ENCODE measurements around the gene OR2V1. TPM values are rescaled to one million over a fixed set of nuclear protein-coding genes. Genes with fewer than 3 reads are reported as not detected.
"Not testable (repeated sequence)": the region's sequence is repeated elsewhere in the genome, so short reads cannot be mapped to it uniquely, and the experiment has no call there.

OR2V1 gene, protein sequence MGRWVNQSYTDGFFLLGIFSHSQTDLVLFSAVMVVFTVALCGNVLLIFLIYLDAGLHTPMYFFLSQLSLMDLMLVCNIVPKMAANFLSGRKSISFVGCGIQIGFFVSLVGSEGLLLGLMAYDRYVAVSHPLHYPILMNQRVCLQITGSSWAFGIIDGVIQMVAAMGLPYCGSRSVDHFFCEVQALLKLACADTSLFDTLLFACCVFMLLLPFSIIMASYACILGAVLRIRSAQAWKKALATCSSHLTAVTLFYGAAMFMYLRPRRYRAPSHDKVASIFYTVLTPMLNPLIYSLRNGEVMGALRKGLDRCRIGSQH
- not detected for total RNA-seq

DNA sequence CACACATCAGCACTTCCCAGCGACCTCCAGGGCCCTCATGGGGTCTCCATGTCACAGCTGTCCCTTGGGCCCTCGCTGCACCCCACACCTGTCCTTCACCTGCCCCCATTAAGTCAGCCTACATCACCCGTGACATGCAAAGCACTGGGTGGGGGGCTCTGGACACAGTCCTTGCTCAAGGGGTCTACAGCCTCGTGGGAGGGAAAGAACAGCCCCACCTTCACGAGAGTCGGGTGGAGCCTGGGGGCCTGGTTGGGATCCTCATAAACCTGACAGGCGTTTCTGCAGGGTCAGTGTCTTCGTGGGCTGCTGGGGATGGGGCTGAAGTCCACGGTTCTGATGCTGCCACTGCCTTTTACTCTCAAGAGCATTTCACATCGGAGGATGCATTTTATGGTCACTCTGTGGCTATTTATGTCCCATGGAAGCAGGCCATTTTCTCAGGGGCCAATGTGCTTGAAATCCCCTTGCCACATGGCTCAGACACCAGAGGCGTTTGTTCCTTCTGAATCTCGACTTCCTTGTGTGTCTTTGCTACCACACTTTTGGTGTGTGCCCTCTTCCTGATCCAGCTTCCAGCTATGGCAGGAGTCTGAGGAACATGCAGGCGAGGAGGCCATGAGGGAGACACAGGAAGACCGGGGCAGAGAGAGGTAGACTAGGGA is at the start of gene OR2V1:
Gene OR2V1, minus strand, starts transcription at position 338 of the 665 bp plus-strand sequence. CDS start 5,865 bp downstream, outside the sequence.
- DNase-seq (ENCODE audit: low spot score): no peak

DNA sequence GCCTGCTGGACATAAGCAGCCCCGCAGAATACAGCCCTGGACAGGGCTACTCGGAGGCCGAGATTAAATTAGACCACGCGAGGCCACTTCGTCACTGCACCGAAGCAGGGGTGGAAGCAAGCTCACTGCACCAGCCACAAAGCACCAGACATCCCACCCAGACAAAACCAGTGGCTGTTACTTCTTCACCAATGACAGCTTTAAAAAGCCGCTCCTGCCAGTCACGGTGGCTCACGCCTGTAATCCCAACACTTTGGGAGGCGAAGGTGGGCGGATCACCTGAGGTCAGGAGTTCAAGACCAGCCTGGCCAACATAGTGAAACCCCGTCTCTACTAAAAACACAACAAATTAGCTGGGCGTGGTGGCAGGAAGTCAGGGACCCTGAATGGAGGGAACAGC is 46.6 kb upstream of the OR2V1 start:
- DNase-seq (ENCODE audit: low spot score): not testable (repeated sequence)

- DNase-seq (ENCODE audit: low spot score): no peak
These were observed 45.4 kb upstream of the OR2V1 start for GRCh38 chr5:181176254-181176952.

DNA sequence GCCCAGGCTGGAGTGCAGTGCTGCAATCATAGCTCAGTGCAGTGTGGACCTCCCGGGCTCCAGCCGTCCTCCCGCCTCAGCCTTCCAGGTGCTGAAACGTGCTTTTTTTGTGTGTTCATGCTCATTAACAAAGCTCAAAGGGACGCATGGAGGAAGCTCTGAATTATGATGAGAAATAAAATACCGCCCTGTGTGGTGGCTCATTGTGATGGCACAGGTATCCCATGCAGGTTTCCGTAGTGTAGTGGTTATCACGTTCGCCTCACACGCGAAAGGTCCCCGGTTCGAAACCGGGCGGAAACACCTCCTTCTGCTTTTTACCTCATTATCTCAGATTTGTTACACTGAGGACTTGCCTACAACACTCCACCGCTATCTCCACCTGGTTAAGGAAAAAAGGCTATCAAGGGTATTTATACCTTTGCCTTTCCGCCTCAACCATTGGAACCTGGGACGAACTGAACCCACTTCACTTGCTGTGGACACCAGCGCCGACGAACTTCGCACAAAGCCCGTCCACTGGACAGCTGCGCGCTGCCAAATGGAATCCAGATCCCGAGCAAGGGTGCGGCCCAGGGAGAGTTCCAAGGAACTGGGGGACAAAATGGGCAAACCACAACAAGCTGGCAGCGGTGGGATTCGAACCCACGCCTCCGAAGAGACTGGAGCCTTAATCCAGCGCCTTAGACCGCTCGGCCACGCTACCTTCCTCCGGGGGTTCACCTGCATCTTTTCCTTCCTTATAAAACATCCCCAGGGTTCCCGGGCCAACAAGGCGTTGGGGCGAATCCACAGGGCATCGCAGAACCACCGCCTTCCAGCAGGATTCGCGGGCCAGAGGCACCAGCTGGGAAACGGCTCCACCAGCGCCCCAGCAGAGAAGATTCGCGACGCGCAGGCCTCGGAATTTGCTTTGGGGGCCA is 42.7 kb upstream of the OR2V1 start:
- DNase-seq (ENCODE audit: low spot score): no peak

DNA sequence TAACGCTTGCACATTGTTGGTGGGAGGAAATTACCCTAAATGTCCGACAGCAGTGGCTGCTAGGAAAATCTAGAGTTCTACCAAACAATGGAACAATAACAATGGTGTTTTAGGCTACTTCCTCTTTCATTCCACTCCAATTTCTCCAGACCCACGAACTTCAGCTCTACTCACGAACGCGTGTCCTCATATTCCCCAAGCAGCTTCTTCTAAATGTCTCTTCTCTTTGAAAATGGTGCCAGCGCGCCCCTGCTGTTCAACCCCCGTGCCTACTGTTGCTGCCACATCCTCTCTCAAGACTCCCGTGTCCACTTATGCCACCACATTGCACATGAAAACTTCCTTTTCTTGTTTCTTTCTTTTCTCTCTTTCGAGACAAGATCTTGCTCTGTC is 42.1 kb upstream of the OR2V1 start:
- DNase-seq (ENCODE audit: low spot score): no peak

DNA sequence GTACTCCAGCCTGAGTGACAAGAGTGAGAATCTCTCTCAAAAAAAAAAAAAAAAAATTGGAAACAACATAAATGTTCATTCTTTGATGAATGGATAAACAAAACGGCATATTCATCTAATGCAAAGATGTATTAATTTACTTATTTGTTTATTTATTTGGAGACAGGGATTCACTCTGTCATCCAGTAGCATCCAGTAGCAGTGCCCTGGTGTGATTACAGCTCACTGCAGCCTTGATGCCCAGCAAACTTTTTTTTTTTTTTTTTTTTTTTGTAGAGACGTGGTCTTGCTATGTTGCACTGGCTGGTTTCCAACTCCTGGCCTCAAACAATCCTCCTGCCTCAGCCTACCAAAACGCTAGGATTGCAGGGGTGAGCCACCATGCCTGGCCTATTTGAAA is 40.8 kb upstream of the OR2V1 start:
- no peak for DNase-seq (ENCODE audit: low spot score)

GRCh38 chr5:181170996-181171395 is 40.0 kb upstream of the OR2V1 start:
- no peak for DNase-seq (ENCODE audit: low spot score)

- no peak for DNase-seq (ENCODE audit: low spot score)
These were observed 39.4 kb upstream of the OR2V1 start for GRCh38 chr5:181170237-181170825.

- DNase-seq (ENCODE audit: low spot score): not testable (repeated sequence)
These were observed 38.7 kb upstream of the OR2V1 start for GRCh38 chr5:181169459-181170236.

- no peak for DNase-seq (ENCODE audit: low spot score)
These were observed 37.7 kb upstream of the OR2V1 start for GRCh38 chr5:181168595-181169118.

DNA sequence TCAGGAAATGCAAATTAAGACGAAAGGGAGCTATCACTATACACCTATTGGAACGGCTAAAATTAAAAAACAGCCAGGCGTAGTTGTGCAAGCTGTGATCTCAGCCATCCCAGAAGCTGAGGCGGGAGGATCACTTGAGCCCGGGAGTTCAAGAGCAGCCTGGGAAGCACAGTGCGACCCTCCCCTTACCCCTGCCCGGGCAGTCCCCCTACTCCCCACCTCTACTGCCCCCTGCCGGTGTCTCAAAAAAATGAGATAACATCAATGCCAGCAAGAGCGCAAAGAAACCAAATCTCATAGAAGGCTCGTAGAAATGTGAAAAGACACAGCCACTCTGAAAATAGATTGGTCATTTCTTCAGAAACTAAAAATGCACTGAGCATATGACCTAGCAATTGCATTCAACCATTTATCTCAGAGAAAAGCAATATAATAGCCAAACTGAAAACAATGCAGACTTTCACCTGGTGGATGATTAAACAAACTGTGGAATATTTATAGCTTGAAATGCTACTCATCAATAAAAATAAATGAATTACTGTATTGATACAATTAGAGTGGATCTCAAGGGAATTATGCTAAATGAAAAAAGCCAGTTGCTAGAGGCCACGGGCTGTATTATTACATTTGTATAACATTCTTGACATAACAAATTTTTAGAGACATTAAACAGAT is 37.0 kb upstream of the OR2V1 start:
- DNase-seq (ENCODE audit: low spot score): no peak

GRCh38 chr5:181166812-181167733 is 36.1 kb upstream of the OR2V1 start:
- no peak for DNase-seq (ENCODE audit: low spot score)

GRCh38 chr5:181164076-181164952 is 33.3 kb upstream of the OR2V1 start:
- DNase-seq (ENCODE audit: low spot score): no peak

DNA sequence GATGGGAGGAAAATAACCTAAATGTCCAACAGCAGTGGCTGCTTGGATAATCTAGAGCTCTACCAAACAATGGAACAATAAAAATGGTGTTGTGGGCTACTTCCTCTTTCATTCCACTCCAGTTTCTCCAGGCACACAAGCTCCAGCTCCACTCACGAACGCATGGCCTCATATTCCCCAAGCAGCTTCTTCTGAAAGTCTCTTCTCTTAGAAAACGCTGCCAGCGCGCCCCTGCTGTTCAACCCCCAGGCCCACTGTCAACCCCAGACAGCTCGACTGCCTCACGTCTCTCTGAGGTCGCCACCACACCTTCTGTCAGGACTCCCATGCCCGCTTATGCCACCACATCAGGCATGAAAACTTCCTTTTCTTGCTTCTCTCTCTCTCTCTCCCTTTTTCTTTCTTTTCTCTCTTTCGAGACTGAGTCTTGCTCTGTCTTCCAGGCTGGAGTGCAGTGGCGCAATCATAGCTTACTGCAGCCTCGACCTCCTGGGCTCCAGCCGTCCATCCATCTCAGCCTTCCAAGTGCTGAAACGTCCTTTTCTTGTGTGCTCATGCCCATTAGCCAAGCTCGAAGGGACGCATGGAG is 32.6 kb upstream of the OR2V1 start:
- DNase-seq (ENCODE audit: low spot score): no peak

GRCh38 chr5:181161534-181162175 is 30.7 kb upstream of the OR2V1 start:
- DNase-seq (ENCODE audit: low spot score): no peak

DNA sequence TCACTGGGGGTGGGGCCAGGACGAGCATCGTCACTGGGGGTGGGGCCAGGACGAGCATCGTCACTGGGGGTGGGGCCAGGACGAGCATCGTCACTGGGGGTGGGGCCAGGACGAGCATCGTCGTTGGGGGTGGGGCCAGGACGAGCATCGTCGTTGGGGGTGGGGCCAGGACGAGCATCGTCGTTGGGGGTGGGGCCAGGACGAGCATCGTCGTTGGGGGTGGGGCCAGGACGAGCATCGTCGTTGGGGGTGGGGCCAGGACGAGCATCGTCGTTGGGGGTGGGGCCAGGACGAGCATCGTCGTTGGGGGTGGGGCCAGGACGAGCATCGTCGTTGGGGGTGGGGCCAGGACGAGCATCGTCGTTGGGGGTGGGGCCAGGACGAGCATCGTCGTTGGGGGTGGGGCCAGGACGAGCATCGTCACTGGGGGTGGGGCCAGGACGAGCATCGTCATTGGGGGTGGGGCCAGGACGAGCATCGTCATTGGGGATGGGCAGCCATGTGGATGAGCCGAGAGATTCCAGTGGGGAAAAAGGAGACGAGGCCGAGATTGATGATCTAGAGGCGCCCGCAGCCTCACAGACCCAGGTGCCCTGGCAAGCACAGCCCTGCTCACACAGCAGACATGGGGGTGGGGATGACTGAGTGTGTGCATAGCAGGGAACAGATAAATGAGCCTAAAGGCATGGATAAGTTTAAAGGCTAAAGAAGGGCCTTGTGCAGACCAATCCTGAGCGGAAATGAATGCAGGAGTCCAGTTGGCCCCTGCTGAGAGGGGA is 30.0 kb upstream of the OR2V1 start:
- not testable (repeated sequence) for DNase-seq (ENCODE audit: low spot score)

Measured in mucosa of gallbladder (tissue), 1 donor.